NCI-H2196 (cell line): ENCODE measurements around the gene RHBDL1.

Experiments used
- DNase-seq: peaks from one replicate; lab custom pipeline; 2025; ENCODE audit not compliant: unreplicated experiment; lab: John Stamatoyannopoulos, UW

RHBDL1 gene

GRCh38 chr16:652454-653305 is 22.8 kb upstream of the RHBDL1 start:
- no peak for DNase-seq

- no peak for DNase-seq
Observed at GRCh38 chr16:654034-654433, 21.4 kb upstream of the RHBDL1 start.

- no peak for DNase-seq
Observed at GRCh38 chr16:657487-657886, 18.0 kb upstream of the RHBDL1 start.

GRCh38 chr16:658679-659571 is 16.5 kb upstream of the RHBDL1 start:
- DNase-seq, result no peak

GRCh38 chr16:659618-660017 is 15.9 kb upstream of the RHBDL1 start:
- DNase-seq, result no peak

DNA sequence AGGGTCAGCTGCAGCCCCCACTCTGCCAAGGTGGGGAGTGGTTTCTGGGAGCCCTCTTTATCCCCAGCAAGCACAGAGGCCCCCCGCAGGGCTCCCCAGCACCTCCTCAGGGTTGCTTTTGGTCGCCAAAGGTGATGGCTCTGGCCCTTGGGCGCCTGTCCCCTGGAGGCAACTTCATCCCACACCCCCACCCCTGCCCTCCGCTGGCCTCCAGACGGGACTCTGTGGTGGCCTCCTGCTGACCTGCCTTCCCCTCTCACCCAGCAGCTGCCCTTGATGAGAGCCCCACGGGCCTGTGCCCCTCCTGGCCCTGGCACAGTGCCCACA is 15.4 kb upstream of the RHBDL1 start:
- DNase-seq, result no peak

DNA sequence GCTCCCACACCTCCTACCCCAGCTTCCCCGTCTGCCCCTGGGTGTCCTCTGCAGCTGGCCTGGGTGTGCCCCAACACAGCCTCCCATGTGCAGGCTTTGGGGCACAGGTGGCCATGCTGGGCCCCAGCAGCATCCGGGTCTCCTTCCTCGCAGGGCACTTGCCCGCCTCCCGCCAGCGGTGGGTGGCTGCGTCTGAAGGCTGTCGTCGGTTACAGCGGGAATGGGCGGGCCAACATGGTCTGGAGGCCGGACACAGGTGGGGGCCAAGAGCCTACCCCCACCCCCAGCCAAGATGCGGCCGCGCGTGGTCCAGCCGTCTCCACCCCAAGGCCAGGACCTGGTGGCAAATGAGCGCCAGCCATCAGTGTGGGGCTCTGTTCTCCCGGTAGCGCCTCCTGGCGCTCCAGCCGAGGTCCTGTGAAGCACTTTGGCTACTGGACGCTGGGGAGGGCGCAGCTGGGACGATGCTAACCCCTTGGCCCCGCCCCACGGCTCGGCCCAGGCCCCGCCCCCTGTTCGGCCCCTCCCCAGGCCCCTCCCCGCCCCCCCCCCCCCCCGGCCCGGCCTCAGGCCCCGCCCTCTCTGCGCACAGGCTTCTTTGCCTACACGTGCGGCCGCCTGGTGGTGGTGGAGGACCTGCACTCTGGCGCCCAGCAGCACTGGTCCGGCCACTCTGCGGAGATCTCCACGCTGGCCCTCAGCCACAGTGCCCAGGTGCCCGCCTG is 14.8 kb upstream of the RHBDL1 start:
- peak; percentile 96 for DNase-seq

DNA sequence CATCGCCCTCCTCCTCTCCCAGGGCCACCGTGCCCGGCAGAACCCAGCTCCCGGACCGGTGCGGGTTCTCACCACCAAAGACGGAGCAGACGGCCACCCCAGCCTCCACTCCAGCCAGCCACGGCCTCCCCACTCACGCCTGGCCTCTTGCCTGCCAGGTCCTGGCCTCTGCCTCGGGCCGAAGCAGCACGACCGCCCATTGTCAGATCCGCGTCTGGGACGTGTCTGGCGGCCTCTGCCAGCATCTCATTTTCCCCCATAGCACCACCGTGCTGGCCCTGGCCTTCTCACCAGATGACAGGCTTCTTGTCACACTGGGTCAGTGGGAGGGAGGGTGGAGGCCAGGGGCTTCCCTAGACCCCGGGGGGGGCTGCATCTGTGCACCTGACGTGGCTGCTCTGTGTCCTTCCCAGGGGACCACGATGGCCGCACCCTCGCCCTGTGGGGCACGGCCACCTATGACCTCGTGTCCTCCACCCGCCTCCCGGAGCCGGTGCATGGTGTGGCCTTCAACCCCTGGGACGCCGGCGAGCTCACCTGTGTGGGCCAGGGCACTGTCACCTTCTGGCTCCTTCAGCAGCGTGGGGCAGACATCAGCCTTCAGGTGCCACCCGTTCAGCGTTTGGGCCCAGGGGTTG is 14.2 kb upstream of the RHBDL1 start:
- DNase-seq, result no peak

- DNase-seq, result no peak
Observed at GRCh38 chr16:662095-662494, 13.4 kb upstream of the RHBDL1 start.

GRCh38 chr16:662597-662996 is 12.9 kb upstream of the RHBDL1 start:
- DNase-seq, result no peak

GRCh38 chr16:666572-666971 is 8.9 kb upstream of the RHBDL1 start:
- DNase-seq, result no peak

GRCh38 chr16:667113-667779 is 8.2 kb upstream of the RHBDL1 start:
- no peak for DNase-seq

GRCh38 chr16:667780-668518 is 7.5 kb upstream of the RHBDL1 start, which contains the start of gene RHOT2:
TSS of gene RHOT2 (plus strand) at chr16:668132. CDS start at chr16:668200, 68 bp downstream.
- peak; percentile 95 for DNase-seq

DNA sequence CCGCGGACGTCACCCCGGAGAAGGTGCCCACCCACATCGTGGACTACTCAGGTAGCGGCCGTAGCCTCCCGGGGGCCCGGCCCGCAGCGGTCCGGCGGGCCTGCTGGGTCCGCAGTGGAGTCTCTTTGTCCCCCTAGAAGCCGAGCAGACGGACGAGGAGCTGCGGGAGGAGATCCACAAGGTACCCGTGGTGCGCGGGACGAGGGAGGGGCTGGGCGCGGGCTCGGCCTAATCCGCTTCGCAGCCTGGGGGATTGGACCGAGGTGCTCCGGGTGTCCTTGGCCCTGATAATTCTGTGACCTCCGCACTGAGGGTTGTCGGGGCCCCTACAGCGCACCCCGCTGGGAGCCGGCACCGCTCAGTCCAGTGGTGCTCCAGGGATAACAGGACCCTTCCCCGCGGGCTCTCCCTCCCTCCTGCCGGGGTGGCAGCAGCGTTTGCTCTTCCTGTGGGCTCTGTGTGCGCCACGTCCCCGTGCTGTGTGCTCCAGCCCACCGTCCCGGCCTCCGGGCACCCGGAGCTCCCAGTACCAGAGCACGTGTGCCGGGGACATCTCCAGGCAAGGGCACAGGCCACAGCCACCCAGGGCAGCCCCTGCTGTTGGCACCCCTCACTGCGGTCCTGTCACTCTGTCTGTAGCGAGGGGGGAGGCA is 6.8 kb upstream of the RHBDL1 start:
- no peak for DNase-seq

- DNase-seq, result no peak
Observed at GRCh38 chr16:669666-670065, 5.8 kb upstream of the RHBDL1 start.

DNA sequence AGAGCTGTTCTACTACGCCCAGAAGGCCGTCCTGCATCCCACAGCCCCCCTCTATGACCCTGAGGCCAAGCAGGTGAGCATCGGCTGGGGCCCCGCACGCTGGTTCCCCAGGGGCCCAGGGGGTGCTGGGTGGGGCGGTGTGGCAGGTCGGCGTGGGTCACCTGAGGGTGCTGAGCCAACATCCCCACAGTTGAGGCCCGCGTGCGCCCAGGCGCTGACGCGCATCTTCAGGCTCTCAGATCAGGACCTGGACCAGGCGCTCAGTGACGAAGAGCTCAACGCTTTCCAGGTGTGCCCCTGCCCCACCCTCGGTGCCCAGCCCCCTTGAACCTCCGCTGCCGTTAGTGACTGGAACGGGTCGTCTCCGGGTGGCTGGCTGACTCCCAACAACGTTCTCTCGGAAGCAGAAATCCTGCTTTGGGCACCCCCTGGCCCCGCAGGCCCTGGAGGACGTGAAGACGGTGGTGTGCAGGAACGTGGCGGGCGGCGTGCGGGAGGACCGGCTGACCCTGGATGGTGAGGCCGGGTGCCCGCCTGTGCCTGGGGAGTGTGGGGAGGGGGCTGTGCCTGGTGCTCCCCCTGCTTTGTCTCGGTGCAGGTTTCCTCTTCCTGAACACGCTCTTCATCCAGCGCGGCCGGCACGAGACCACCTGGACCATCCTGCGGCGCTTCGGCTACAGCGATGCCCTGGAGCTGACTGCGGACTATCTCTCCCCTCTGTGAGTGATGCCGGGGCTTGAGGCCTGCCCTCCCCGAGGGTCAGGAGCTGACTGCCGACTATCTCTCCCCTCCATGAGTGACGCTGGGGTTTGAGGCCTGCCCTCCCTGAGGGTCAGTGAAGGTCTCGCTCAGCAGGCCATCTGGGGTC is 4.8 kb upstream of the RHBDL1 start:
- DNase-seq, result no peak

GRCh38 chr16:671353-672131 is 3.9 kb upstream of the RHBDL1 start:
- DNase-seq, result no peak

DNA sequence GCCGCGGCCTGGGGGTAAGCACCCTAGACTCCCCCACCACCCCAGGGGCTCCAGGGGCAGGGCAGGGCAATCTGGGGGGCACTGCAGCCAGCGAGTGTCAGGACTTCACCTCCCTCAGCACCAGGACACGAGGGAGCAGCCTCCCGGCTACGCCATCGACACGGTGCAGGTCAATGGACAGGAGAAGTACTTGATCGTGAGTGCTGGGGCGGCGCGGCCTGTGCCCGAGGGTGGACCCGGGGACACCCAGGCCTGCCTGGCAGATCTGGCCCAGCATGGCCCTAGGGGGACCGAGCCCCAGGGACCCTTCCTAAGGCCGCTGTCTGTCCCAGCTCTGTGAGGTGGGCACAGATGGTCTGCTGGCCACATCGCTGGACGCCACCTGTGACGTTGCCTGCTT is 3.1 kb upstream of the RHBDL1 start:
- no peak for DNase-seq
